Hematopoietic multipotent progenitor cell (in vitro differentiated cells): ENCODE measurements around the gene BDH1. TPM values are rescaled to one million over a fixed set of nuclear protein-coding genes. Genes with fewer than 3 reads are reported as not detected.
A peak's percentile ranks its signal among the peaks of the same experiment; 100 is the strongest.

Experiments used
- DNase-seq, 3 donors: peaks; one replicate each; pipeline ENCODE4 v3.0.0-alpha.2; 2011 to 2015; ENCODE audit warnings: low read depth in 2 of 3, low spot score in 2 of 3
- total RNA-seq: library from RNA; depleted of rRNA; stranded (reverse); fragments of >200 nt; gene quantifications from one replicate; pipeline ENCODE4 v1.2.3, GENCODE V29; 2012

BDH1 gene
- total RNA-seq, 1 donor: 19.9 TPM

DNA sequence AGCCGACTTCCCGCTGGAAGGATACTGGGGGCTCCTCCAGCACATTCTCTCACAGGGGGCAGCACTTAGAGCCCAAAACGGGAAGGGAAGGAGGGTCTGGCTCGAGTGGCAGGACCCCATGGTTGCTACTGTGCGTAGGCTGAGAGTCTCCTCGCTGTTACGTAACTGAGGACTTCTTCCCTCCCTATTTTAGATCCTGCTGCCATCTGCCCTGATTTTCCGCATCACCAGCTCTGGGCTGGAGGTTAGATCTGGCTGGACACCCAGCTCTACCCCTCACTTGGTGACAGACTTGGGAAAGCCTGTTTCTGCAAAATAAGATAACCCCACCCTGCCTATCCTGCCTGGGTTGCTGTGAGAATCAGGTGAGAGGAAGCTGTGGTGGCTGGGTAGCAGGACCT is 47.7 kb downstream of the BDH1 start:
- no peak for DNase-seq

DNA sequence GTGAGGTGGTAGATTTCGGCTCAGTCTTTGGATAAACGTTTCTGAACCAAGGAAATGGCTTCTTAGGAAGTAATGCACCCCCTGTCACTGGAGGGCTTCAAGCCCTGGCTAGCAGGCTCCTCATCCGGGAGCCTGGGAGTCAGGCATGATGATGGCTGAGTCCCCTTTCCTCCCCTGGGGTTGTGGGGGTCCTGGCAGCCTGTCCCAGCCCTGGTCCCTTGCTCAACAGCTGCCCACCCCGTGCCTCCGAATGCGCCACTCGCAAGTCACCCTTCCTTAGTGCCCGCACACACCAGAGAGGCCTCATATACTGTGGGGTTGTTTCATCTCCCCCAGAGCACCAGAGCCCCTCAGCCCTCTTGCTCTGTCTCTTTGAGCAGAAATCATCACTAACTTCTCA is 48.2 kb downstream of the BDH1 start:
- DNase-seq: no peak

DNA sequence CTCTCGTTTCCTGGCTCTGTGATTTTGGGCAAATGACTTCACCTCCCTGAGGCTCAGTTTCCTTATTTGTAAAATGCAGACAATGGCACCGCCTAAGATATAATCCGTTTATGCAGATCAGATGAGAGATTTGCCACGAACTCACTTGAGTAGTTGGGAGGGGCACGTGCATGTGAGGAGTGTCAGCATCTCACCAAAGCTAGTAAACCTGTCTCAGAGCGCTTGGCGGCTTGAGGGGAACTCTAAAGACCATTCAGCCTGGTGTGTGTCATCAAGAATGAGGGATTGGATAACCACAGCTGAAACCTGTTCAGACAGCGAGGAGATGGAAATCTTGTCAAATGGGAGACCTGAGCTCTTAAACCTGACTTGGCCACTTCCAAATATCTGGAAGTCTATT is 48.7 kb downstream of the BDH1 start:
- DNase-seq: no peak

DNA sequence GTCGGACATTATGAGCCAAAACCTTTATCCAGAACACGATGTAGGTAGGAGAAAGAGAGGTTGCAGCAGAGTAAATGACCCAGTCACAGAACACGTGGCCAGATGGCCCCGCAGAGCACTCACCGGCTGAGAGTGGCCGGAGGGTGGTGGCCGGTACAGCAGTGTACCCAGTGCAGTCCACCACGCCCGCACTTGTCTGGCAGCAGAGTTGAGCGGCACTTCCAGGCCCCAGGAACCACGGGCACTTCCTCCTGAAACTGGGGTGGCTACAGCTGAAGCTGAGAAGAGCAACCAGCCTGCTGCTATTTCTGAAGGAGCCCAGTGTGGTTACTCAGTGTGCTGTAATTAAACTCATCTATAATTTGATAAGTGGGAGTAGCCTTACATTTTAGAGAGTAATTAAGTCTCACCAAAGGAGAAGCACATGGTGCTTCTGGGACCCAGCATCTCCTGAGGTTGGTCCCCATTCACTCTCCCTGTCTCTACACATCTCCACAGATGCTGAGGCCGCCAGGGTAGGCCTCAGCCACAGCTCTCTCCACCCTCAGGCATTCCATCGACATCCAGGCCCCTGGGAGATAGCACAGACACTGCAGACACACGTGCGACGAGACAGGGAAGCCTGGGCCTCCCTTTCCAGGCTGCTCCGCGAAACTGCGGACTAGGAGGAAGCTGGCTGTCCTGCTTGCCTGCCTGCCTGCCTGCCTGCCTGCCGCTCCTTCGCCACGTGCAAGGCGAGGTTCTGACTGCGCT is 49.8 kb downstream of the BDH1 start:
- no peak for DNase-seq

DNA sequence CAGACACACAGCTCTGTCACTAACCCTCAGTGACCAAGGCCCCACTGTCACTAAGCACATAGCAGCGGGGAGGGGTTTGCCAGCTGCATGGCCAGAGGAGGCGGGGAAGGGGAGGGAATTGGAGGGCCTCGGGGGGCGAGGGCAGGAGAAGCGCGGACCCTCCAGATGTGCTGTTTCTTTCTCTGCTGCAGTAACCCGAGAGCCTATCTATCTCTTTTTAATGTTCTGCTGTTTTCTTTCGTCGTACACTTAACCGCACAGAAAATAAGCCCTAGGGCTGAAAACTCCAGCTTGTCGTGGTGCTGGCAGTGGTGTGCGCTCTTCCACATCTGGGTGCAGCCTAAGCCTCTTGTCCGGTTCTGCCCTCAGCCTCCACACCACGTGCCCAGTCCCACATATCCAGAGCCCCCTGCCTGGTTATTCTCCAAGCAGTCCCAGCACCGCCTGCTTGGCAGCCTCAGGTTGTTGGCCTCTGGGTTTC is 51.1 kb downstream of the BDH1 start:
- DNase-seq: no peak

DNA sequence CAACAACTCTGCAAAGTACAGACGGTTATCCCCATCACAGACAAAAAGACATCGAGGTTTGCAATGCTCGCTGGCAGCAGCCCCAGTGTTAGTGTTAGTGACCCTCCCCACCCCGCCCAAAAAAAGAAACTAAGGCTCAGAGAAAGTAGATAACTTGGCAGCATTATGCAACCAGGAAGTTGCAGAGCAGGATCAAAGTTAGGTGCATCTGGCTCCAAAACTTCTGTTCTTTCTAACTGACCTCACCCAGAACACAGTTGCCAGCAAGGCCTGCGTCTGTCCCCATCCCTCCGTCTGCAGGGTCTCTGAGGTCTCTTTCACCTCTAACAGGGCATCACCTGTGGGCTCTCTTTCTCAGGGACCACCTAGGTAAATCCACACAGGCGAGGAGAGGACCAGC is 51.5 kb downstream of the BDH1 start:
- no peak for DNase-seq

DNA sequence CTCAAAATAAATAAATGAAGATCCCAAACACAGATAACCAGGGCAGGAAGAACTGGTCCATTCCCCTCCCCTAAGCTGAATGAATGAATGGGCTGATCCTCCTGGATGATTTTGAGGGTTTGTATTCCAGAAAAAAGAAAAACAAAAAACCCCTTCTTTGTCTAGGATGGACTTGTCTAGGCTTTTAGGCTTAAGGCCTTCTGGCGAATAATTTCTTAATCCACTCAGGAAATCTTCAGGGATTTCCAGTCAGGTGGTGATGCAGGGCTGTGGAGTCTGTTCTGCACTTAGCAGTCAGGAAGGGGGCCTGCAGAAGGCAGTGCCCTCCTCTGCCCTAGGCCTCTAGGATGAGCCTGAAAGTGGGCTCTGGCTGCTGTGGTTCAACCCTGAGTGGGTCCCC is 52.1 kb downstream of the BDH1 start:
- DNase-seq: no peak

DNA sequence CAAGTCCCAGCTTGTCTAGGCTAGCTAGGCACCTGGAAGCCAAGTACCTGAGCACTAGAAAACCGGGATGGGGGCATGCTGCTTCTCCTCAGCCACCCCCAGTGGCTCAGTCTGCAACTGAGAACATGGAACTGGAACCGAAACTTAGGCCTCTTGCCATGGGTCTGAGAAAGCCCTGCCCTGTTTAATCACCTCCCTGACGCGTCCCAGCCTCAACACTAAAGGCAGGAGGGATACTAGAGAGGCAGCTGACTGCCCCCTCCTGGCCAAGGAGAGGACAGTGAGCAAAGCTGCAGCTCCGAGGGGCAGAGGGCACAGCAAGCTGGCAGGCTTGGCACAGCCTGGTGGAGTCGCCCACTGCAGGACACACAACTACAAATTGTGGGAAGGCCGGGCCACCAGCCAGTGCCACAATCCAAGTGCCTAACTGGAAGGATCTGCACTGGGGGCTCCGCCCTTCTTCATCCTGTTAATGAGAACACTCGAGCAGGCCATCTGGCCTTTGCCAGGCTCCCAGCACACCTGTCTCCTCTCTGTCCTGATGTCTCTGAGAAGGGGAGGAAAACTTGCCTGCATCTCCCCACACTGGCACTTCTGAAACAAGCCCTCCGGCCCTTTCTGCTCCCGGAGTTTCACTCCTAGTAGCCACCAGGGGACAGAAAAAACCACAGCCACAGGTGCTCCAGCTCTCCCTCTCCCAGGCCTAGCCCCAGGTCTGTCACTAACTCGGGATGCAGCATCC is 53.7 kb downstream of the BDH1 start:
- peak in 1 of 3 donors; percentile 56 for DNase-seq

DNA sequence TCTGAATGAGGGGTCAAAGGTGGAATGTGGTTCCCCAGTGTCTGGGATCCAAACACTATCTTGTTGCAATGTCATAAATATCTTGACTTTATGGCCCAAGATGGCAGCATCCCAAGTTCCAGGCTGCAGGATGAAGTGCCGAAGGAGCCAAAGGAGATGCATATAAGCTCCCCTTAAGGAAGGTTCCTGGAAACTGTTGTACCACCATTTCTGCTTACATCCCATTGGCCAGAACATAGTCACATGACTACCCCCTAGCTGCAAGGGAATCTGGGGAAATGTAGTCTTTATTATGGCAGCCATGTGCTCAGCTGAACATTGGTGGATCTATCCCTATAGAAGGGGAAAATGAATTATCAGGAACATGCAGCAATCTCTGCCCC is 54.3 kb downstream of the BDH1 start:
- no peak for DNase-seq

DNA sequence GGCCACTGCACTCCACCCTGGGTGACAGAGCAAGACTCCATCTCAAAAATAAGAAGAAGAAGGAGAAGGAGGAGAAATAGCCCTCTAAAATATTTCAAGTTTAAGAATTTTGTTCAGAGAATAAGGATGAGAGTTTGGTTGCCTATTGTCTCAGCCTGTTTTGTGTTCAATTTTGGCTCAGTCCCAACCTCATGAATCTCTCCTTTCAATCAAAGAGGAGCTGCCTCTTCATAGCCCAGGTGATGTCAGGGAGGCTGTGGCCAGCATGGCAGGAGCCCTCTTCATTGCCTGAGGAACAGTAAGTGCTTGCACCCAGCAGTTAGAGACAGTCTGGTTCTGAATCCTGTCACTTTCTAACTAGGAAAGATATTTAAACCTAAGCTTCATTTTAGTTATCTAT is 55.0 kb downstream of the BDH1 start:
- DNase-seq: no peak

DNA sequence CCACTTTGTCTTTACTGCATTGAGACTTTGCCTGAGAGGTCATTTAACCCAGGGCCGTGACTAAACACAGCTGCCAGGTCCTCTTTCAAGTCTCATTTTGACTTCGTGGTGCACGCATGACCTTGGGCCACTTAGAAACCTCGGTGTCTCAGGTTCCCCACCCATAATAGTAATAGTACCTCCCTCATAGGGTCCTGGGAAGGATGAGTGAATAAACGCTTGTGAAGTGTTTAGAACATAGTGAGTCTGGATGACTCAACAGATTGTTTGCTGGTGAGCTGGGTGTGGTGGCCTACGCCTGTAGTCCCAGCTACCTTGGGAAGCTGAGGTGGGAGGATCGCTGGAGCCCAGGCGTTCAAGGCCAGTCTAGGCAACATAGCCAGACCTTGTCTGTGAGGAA is 56.3 kb downstream of the BDH1 start:
- no peak for DNase-seq

DNA sequence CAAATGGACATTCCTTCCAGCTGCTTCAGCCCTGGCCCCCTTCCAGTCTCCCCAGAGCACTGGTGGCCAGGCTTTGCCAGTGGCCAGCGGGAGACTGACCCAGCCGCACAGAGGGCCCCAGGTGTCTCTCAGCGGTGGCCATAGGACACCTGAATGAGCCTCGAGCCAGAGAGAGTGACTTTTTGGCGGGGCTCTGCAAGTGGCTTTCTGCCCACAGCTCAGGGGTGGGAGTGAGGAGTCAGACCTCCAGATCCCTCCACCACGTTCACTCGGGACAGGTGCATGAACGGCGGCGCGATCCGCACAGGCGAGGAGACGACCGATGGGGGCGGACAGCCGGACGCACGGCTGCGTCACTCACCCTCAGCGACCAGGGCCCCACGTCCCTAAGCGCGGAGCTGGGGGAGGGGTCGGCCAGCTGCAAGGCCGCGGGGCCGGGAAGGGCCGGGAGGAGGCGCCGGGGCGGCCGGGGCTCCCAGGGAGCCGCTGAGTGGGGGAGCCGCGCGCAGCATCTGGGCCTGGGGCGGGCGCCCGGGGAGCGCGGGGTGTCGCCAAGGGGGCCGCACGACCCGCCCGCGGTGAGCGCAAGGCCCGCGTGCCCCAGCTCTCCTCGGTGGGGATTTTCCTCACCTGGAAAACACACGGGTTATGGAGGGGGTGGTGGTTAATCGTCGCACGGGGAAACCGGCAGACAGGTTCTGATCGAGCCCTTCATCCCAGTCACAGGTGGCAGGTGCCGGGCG is 57.1 kb downstream of the BDH1 start:
- DNase-seq: no peak

DNA sequence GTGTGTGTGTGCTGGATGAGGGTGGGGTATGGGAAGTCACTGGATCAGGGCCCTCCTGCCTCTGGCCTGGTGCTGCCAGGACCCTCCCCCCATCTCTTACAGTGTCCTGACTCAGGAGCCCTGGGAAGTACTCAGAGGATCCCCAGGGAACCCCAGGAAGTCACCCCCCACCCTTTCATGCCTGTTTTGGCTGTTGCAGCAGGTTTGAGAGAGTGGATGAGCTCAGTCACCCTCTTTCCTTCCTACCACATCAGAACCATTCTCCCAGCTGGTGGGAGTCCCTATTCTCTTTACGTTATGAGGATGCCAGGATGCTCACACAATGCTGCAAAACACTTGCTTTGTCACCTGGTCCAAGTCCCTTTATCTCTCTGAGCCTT is 59.0 kb downstream of the BDH1 start:
- no peak for DNase-seq

DNA sequence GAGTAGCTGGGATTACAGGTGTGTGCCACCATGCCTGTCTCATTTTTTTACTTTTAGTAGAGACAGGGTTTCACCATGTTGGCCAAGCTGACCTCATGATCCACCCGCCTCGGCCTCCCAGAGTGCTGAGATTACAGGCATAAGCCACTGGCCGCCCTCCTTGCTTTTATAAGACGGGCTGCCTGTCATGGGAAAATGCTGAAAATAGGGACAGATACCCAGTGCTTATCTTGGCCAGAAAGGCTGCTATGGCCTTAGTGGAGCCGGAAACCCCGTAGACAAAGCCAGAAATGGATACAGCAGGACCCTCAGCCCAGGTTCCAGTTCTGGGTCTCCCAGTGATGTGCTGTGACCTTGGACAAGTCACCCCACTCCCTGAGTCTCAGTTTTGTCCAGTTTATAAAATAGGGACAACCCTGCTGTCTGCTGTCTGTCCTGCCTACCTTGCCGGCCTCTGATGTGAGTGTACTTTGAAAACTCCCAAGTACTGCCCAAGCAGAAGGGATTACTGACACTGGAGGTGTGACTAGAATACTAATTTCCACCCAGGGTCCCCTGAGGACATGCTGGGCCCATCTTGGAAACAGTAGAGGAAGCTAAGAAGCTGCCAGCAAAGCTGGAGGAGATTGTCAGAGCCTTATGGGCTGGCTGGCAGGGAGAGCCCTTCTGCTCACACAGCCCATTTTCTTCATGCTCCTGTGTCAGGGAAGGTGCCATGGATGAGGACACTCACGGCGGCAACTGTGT is 59.6 kb downstream of the BDH1 start:
- DNase-seq: no peak

DNA sequence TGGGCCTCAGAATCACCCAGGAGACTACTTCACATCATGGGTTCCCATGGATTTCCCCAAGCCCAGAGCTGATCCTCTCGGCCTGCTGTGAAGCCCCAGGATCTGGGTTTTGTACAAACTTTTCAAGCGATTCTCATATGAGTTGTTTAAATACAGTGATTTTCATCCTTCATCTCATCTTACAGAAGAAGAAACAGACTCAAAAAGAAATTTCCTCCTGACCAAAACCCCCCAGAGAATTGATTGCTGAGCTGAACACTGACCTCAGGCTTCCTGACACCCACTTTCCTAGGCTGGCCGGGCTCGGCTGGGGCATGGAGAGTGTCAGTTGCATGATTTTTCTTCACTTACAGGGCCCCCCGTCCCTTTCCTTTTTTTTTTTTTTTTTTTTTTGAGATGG is 60.3 kb downstream of the BDH1 start:
- no peak for DNase-seq

DNA sequence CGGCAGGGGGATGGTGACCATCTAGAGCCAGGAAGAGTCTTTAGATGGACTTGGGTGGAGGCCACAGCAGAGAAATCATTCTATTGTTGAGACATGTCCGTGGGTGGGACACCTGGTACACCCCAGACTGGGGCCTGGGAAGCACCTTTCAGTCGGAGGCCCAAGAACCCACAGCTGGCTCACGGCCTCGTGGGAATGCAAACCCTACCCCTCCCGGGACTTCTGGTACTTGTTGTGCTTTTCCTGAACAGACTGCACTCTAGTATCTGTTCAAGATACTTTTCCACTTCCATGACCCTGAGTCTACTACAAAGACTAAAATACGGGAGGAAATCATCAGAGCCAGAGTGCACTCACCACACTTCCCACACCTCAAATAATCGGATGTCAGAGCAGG is 60.7 kb downstream of the BDH1 start:
- DNase-seq: no peak

DNA sequence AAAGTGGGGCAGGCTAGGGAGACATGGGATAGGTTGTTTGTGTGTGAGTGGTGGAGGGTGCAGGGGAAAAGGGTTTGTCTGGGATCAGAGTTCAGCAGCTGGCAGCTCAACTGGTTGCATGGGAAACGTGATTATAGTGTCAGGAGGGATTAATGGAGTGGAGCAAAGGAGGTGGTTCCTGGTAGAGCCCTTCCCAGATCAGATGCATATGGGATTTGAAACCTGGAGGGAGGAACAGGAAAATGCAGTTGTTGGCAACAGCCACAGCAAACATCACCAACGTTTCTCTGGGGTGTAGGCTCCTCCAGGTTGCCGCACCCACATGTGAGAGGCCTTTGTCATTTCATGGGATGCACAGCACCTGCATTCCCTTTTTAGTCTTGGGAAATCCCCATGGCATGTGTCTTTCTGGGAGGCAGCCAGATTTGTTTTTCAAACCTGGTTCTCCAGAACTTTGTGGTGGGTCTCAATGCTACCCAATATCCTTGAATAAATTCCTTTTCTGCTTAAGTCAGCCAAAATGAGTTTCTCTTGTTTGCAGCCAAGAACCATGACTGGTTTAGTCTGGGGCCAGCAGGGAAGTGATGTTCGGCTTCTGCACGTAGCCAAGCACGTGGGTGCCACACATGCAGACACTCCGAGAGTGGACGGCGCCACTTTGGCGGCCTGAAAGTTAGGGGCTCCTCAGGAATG is 61.3 kb downstream of the BDH1 start:
- no peak for DNase-seq

DNA sequence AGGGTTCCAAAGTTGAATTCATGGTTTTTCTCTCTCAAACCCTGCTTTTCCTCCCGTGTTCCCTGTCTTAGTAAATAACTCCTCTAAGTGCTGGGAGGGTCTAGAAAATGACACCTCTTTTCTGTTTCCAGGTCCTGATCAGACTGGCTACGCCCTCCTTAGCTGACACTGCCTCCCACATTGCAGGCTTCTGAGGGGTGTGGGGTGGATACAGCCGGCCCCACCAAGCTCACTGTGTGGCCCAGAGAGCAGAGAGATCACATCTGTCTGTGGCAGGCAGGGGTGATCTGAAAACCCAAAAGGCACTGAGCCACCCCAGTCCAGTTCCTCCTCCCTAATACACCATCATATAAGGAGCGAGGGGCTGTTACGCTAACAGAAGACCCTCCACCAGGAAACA is 62.7 kb downstream of the BDH1 start:
- no peak for DNase-seq

DNA sequence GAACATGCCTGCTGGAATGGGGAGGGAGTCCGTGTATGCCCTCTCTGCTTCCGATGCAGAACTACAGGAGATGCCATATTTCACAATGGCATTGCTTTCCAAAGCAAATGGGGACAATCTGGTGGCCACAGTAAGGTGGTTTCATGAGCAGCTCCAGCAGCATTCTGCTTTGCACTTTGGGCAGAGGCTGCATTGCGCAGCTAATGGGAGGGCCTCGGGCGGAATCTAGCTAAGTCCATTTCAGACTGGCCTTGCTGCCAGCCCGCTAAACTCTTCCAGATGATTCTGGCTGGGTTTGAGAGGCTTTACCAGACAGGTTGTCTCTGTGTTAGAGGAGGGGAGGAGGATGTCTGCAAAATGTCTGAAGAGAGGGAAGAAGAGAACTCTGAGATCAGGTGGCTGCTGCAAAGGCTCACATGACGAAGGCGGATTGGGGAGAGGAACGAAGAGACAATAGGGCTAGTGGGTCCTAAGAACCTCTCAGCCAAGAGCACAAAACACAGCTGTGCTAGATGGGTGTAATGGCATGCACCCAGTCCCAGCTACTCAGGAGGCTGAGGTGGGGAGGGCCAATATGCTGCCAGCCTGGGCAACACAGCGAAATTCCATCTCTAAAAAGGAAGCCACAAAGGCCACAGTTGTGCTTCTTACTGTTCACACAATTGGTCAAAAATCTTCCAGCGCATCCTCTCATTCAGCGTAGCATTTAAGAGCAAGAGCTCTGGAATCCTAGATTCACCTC is 63.7 kb downstream of the BDH1 start:
- no peak for DNase-seq

DNA sequence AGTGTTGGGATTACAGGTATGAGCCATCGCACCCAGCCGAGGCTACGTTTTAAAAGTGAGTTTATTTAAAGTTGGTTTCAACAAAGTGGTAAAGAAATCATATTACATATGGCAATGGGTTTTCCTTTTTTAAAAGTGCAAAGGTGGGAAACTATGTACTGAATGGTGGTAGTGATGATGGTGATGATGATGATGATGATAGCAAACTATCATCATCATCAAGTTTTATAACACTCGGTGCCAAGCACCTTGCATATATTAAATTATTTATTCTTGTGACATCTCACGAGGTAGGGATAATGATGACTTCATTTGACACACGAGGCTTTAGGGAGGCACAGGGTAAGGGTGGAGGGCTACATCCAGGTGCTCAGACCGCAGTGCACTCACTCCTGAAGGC is 64.3 kb downstream of the BDH1 start:
- DNase-seq: no peak
